Hematopoietic multipotent progenitor cell treated with erythropoietin and hydrocortisone succinate and interleukin-3 and kit ligand, for 17 days (in vitro differentiated cells): ENCODE measurements around the gene FMN1.

Source experiments
- DNase-seq: peaks from one replicate; pipeline ENCODE4 v3.0.0-alpha.2; 2015; ENCODE audit warnings: low spot score

The FMN1 gene

GRCh38 chr15:33194704-33195670 lies at the start of gene FMN1:
Gene FMN1 (minus strand): TSS chr15:33194714. CDS start chr15:33154914, 39,800 bp downstream.
- DNase-seq, result peak; percentile 93

GRCh38 chr15:33243869-33244268 lies 49.4 kb upstream of the FMN1 start:
- no peak for DNase-seq

GRCh38 chr15:33243393-33243792 lies 48.9 kb upstream of the FMN1 start:
- DNase-seq, result no peak

GRCh38 chr15:33242669-33243191 lies 48.2 kb upstream of the FMN1 start:
- DNase-seq, result no peak

GRCh38 chr15:33242165-33242564 lies 47.7 kb upstream of the FMN1 start:
- DNase-seq, result no peak

- DNase-seq, result no peak
Observed at GRCh38 chr15:33236841-33237509, 42.5 kb upstream of the FMN1 start.

- DNase-seq, result peak; percentile 55
Observed at GRCh38 chr15:33234020-33234461, 39.5 kb upstream of the FMN1 start.

GRCh38 chr15:33226559-33227181 lies 32.2 kb upstream of the FMN1 start:
- DNase-seq, result peak; percentile 88

- no peak for DNase-seq
Observed at GRCh38 chr15:33218071-33218491, 23.6 kb upstream of the FMN1 start.

- DNase-seq, result peak; percentile 49
Observed at GRCh38 chr15:33215941-33216872, 21.7 kb upstream of the FMN1 start.

GRCh38 chr15:33211176-33211808 lies 16.8 kb upstream of the FMN1 start:
- peak; percentile 90 for DNase-seq

- no peak for DNase-seq
Observed at GRCh38 chr15:33209575-33210481, 15.3 kb upstream of the FMN1 start.

- no peak for DNase-seq
Observed at GRCh38 chr15:33207646-33208045, 13.1 kb upstream of the FMN1 start.

GRCh38 chr15:33206366-33206765 lies 11.9 kb upstream of the FMN1 start:
- DNase-seq, result no peak

GRCh38 chr15:33204926-33205325 lies 10.4 kb upstream of the FMN1 start:
- DNase-seq, result no peak

GRCh38 chr15:33204087-33204486 lies 9.6 kb upstream of the FMN1 start:
- DNase-seq, result no peak

GRCh38 chr15:33201491-33202231 lies 7.1 kb upstream of the FMN1 start:
- DNase-seq, result no peak

- DNase-seq, result no peak
Observed at GRCh38 chr15:33200903-33201302, 6.4 kb upstream of the FMN1 start.

- no peak for DNase-seq
Observed at GRCh38 chr15:33200444-33200843, 5.9 kb upstream of the FMN1 start.
